ENCODE data around the gene WDR12. TPM values are rescaled to one million over a fixed set of nuclear protein-coding genes. Genes with fewer than 3 reads are reported as not detected.
A peak's percentile ranks its signal among the peaks of the same experiment; 100 is the strongest.

Gene WDR12
- total RNA-seq, 1 donor from 2014 or later, result 17.8 TPM

DNA sequence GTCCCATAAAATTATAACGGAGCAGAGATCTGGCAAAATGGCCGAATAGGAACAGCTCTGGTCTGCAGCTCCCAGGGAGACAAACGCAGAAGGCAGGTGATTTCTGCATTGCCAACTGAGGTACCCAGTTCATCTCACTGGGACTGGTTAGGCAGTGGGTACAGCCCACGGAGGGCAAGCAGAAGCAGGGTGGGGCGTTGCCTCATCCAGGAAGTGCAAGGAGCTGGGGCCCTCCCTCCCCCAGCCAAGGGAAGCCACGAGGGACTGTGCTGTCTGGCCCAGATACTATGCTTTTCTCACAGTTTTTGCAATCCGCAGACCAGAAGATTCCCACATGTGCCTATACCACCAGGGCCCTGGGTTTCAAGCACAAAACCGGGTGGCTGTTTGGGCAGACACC is 62.7 kb downstream of the WDR12 start:
- no peak for DNase-seq (ENCODE audit: low read depth)
- TF ChIP-seq, protein P1, sequence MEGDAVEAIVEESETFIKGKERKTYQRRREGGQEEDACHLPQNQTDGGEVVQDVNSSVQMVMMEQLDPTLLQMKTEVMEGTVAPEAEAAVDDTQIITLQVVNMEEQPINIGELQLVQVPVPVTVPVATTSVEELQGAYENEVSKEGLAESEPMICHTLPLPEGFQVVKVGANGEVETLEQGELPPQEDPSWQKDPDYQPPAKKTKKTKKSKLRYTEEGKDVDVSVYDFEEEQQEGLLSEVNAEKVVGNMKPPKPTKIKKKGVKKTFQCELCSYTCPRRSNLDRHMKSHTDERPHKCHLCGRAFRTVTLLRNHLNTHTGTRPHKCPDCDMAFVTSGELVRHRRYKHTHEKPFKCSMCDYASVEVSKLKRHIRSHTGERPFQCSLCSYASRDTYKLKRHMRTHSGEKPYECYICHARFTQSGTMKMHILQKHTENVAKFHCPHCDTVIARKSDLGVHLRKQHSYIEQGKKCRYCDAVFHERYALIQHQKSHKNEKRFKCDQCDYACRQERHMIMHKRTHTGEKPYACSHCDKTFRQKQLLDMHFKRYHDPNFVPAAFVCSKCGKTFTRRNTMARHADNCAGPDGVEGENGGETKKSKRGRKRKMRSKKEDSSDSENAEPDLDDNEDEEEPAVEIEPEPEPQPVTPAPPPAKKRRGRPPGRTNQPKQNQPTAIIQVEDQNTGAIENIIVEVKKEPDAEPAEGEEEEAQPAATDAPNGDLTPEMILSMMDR (conservative IDR thresholded peaks at IDR 0.05; ENCODE audit: low read depth, low read length), result no peak
- no peak overlapping the region for H3K4me3 ChIP-seq (ENCODE audit: low read depth, low read length)

- no peak overlapping the region for H3K4me3 ChIP-seq (ENCODE audit: low read depth, low read length)
- no peak for DNase-seq (ENCODE audit: low read depth)
- TF ChIP-seq, protein P1 (conservative IDR thresholded peaks at IDR 0.05; ENCODE audit: low read depth, low read length), result no peak
Observed at GRCh38 chr2:202847693-202848524, 63.6 kb downstream of the WDR12 start.

DNA sequence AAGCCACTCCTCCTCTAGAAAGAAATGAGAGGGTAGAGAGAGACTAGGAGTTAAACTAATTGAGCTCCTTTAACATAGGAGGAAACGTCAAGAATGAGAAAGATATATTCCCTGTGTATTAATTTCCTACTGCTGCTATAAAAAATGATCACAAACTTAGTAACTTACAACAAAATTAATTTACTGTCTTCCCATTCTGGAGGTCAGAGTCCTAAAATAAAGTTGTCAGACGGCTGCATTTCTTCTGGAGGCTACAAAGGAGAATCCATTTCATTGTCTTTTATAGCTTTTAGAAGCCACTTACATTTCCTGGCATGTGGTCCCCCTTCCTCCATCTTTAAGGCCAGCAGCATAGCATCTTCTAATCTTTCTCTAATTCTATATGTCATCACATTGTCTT is 66.8 kb downstream of the WDR12 start:
- no peak overlapping the region for H3K4me3 ChIP-seq (ENCODE audit: low read depth, low read length)
- TF ChIP-seq, protein P1 (conservative IDR thresholded peaks at IDR 0.05; ENCODE audit: low read depth, low read length), result no peak
- no peak for DNase-seq (ENCODE audit: low read depth)

- TF ChIP-seq, protein P1 (conservative IDR thresholded peaks at IDR 0.05; ENCODE audit: low read depth, low read length), result no peak
- no peak for DNase-seq (ENCODE audit: low read depth)
Observed at GRCh38 chr2:202842690-202843089, 68.8 kb downstream of the WDR12 start.

GRCh38 chr2:202841090-202841867 is 70.2 kb downstream of the WDR12 start:
- DNase-seq (ENCODE audit: low read depth), result no peak
- H3K4me3 ChIP-seq (ENCODE audit: low read depth, low read length), result no peak overlapping the region
- TF ChIP-seq, protein P1 (conservative IDR thresholded peaks at IDR 0.05; ENCODE audit: low read depth, low read length), result no peak

More at GRCh38 chr2:202842690-202843089, 68.8 kb downstream of the WDR12 start:
- H3K4me3 ChIP-seq (ENCODE audit: low read depth, low read length), result no peak overlapping the region

- TF ChIP-seq, protein P1 (conservative IDR thresholded peaks at IDR 0.05; ENCODE audit: low read depth, low read length), result peak; percentile 88
- H3K4me3 ChIP-seq (ENCODE audit: low read depth, low read length), result no peak overlapping the region
- peak; percentile 19 for DNase-seq (ENCODE audit: low read depth)
Observed at GRCh38 chr2:202831242-202832220, 79.9 kb downstream of the WDR12 start.
